NCI-H748 treated with DMSO at 0.1 percent for 48 hours (cell line): ENCODE data around the gene PRKCH.

Experiments used
- DNase-seq: peaks from one replicate; lab custom pipeline; 2025; lab: John Stamatoyannopoulos, UW

The PRKCH gene

DNA sequence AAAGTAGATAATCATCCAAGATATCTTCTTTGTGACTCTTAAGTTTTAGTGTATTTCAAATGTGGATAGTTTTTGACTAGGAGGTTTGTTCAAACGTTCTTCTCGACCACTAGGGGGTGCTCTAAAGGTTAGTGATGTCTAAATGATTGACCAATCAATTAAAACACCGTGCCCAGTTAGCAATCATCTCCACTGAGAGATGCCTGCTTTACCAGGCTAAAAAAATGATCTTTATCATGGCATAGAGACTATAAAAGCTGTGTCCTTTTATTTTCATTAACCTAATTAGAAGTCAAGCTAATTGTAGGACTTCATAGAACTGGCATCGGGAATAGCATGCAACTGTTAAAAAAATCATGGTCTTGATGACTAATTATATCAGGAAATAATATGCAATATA lies 153.9 kb downstream of the PRKCH start:
- peak; percentile 75 for DNase-seq

DNA sequence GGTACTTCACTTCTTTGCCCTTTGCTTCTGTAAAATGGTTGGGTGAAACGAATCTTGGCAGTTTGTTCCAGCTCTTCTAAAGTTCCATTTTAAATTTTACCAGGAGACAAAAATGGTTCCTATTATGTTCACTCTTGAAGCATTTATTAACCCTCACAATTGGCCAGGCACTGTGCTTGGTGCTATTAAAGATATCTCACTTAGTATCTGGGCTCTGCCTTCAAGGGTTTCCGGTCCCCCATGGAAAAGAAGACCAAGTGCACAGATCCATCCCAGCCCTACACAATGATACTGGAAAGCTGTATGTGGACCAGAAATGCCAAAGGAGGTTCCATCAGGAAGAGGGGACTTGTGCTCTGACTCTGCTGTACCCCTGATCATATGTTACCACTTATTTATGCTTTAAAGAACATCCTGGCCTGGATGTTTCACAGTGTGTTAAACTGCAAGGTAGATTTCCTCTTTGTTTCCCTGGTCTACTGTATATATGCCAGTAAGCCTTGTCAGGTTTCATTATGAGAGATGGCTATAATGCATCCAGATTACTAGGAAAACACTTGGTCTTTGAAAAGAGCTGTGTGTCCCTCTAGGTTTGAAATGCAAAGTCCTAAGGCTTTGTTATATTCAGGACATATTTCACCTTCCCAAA lies 154.8 kb downstream of the PRKCH start:
- DNase-seq: no peak

DNA sequence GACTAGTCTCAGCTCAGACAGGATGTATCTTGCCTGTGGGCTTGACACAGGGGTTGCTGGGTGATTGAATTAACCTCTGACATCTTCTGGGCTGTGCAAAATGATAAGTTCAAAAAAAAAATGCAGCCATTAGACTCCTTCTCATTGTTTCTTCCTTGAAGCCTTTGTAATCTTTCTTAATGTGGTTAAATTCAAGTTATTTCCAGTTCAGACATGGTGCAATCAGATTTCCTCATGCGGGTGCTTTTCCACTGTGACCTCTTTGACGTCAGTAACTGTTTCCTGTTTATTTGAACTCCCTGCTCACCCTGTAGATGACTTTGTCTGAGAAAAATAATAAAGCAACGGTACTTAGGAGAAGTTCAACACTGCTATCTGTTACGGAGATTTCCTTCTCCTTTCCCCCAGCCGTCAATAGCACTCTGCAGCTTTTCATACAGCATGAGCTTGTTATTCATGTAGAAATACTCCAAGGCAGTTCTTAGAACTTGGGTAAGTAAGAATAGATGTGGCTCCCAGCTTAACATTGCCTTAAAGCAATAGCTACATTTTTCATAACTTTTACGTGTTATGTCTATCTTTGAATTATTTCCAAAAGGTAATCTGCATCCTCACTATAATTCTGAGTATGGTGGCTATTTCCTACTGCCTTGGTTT lies 155.5 kb downstream of the PRKCH start:
- no peak for DNase-seq

DNA sequence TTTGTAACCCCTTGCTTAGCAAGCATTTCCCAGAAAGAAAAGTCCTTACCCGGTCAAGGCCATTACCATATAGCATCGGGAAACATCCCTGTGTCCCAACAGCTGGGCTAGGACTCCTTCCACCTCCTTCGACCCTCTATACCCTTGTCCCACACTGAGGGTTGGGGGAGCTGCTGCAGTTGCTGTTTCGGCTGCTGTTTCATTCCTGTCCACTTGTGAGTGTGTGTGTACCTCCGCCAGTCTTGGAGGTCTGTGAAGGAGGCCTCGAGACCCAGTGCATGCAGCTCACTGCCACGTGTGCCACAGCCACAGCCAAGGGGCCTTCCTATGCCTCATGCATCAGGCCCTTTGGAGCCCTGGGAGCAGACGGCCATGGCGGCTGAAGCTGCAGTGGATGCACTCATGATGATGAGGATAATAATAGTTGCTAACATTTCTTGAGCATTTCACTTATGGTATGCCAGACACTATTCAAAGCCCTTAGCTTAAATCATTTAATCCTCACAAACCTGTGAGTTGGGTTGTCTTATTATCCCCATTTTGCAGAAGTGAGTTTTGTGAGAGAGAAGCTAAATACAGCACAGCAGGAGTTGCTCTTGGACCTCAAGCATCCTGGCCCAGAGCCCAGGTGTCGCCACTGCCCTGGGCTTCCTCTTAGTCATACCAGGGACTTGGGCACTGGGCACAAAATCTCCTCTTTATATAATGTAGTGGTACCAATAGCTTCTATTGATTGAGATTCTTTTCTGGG lies 156.5 kb downstream of the PRKCH start:
- DNase-seq: no peak

DNA sequence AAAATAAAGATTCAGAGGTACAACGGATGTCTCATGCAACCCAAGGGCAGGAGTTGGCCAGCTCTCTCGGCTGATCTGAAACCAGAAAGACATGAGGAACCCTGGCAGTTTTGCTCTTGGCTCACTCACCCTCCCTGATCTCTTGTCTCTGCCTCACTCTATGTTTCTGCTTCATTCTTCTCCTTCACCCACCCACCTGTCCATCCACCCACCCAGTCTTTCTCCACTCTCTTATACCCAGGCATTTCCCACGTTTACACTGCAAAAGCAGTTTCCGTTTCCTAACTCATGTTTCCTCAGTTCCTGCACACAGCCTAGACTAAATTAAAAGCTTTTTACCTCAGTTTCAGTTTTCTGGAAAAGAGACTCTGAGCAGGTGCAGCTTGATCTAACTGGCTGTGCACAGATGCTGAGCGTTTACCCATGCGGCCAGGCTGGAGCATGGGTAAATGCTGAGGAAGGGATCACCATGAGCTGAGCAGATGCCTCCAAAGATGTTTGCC lies 157.6 kb downstream of the PRKCH start:
- no peak for DNase-seq

DNA sequence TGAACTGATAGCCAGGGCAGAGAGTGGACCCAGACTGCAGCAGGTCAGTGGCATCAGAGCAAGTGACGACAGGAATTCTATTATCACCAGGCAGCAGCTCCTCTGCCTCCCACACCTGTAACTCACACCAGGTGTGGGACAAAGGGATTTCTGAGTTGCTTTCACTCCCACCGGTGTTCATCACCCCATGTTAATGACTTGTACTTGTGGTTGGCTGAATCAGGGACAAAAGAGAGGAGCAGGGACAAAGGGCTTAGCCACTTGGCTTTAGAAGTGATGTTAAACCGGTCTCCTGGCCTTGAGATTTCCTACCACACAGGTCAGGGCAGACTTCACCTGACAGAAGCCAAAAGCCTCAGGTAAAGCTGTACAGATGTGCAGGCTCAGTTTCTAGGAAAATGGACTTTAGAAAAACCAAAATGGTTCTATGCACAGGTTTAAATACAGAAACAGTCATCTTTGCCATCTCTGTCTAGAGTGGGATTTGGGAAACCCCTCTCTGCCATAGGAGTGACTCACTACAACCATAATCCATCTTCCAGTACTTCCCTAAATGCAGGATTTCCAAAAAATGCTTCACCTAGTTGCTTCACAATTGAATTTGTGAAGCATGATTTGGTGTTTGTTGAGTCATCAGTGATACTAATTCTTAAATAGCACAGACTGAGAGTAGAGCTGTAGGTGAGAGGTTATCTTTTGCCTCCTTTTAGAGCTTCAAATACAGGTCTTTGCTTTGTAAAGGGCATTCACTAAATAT lies 158.5 kb downstream of the PRKCH start:
- no peak for DNase-seq

DNA sequence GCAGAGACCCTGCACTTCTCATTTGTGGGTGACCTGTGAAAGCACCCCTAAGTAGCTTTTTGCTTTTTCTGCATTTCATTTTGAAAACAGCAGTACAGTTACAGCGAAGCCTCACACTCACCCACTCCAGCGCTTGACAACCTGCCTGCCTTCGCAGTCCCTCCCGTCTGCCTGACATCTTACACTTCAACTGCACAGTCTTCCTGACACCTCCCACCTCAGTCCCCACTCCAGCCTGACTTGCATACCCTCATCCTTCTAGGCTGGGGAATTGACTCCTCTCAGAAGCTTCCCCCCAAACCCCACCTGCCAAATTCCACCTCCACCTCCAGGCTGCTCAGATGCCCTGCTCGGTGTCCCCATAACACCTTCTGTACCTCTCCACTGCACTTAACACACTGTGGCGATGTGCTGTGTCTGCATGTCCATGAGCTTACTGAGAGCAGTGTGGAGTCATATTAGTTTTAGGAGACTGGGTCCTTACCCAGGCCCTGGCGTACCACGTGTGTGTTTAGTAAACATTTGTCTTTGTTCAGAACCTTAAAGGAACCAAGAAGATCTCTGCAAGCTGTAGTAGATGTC lies 159.4 kb downstream of the PRKCH start:
- DNase-seq: no peak

DNA sequence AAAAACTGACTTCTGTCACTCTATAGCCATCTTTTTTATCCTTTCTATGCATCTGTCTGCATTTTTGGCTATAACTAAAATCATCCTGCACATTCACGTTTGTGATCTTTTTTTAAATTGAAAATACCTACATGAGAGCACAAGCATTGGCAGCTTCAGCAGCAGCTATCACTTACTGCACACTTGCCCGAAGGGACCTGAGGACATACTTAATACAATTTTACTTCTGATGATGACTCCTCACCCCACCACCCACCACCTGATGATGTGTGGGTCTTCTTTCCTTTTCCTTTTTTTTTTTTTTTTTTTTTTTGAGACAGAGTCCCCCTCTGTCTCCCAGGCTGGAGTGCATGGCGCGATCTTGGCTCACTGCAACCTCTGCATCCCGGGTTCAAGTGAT lies 160.3 kb downstream of the PRKCH start:
- no peak for DNase-seq

DNA sequence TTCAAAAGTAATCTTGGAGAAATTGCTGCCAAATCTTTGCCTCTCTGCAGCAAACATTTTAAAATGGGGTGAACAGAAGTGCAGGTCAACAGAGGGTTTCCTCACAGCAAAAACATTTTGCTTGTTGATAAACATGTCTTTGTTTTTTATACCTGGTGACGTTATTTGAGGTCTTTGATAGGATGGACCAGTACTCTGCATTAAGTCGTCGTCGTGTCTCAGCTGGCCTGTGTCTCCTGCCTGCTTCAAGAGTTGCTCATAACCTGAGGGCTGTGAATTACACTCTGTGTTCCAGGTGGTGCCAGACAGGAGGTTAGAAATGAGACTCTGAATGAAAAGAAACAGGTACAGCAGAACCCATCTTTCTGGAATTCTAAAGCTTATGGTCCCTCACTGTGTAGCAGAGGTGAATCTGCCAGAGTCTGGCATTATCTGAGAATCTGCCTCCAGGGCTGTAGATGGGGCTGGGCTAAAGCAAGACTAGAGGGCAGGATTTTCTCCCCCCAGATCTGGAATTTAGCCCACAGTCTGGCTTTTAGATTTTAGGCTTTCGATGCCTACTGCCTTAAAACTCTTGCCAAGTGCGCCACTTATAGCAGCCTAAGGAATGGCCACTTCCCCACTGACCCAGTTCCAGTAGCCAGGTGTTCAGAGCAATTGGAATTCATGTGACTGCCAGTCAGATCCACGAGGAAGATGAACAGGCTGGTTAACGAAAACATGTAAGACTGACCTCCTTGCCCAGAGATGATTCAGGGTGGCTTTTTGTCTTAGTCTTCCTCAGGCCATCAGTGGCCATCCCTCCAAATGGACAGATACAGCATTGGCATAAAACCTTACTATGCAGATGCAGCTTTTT lies 161.2 kb downstream of the PRKCH start:
- no peak for DNase-seq

DNA sequence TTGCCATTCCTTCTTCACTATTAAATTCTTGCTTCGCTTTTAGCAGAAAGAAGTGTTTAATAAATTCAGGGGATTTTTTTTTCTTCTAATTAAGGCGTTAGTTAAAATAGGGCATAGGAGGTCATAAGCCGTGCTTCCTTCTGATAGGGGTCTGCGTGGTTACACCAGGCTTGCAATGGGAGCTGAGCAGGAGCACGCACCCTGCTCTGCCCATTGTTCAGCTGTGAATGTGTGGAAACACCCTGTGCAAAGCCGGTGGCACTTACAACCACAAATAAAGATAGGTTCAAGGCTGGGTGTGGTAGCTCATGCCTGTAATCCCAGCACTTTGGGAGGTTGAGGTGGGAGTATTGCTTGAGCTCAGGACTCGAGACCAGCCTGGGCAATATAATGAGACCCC lies 162.1 kb downstream of the PRKCH start:
- no peak for DNase-seq

DNA sequence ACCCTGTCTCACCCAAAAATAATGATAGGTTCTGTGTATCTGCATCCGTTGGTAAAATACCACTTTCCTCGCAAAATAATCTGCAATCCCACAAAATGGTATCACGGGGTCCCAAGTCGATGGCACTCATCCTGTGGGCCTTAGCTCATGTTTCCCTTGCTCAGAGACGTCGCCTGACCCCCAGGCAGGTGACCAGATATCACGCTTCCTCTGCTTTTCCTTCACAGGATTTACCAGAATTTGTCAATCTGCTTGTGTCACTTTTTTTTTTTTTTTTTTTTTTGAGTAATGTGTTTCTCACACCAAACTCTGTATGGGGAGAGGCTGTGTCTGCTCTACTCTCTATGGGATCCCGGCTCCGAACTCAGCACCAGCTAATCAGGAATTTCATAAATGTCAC lies 162.7 kb downstream of the PRKCH start:
- DNase-seq: no peak

DNA sequence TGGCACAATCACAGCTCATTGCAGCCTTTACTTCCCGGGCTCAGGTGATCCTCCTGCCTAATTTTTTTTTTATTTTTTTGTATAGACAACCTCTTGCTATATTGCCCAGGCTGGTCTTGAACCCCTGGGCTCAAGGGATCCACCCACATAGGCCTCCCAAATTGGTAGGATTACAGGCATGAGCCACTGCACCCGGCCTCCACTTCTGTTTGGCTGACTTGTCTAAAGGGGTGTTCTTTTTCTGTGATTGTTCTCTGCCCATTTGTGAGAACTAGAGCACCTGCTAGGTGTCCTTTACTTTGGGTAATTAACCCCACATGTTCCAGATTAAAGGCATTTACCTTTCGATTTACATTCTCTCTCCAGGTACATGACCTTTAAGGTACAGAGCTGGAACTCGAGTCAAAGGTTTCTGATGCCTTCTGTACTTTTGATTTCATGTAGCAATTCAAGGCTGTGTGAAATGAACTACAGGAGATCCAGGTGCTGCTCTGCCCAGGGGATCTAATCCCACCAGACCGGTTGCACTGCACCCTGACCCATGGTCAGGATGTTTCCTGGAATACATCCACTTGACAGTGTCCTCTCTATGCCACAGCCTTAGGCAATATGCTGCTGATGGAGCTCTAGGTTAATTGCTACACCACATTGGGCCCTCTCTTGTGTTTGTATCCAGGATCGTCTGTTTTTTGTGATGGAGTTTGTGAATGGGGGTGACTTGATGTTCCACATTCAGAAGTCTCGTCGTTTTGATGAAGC lies 163.6 kb downstream of the PRKCH start:
- no peak for DNase-seq

DNA sequence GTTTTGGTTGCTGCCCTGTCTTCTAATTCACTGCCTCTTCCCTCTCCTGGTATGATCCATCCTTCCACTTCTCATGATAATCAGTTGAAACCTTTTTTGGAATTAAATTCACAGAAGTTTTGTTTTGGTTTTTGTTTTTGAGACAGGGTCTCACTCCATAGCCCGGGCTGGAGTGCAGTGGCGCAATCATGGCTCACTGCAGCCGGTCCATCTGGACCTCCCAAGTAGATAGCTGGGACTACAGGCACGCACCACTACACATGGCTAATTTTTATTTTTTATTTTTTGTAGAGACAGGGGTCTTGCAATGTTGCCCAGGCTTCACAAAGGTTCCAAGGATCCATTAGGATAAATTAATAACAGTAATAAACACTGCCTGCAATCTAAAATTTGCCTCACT lies 164.3 kb downstream of the PRKCH start:
- no peak for DNase-seq

DNA sequence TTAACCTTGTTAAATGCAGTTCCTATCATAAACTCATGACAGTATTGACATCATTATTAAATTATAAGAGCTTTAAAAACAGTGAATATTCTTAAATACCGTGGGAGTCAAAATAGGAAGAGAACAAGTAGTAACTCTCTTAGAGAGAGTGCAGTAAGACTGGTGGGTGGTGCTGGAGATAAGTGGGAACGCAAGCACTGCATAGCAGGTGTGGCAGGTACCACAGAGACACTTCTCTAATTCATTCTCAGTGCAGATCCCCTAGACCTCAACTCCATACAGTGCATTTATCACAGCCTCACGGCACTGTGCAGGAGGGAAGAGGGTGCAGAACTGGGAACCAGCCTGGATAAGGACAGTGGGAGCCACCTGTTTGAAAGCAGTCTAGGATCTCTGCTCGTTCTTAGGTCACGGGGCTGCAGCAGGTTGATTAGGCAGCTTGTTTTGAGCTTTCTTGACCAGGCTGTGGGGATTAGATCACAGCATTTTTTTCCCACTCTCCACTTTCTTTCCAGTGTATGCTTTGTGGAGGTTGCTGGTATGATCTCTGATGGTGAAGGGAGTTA lies 165.6 kb downstream of the PRKCH start:
- DNase-seq: no peak

DNA sequence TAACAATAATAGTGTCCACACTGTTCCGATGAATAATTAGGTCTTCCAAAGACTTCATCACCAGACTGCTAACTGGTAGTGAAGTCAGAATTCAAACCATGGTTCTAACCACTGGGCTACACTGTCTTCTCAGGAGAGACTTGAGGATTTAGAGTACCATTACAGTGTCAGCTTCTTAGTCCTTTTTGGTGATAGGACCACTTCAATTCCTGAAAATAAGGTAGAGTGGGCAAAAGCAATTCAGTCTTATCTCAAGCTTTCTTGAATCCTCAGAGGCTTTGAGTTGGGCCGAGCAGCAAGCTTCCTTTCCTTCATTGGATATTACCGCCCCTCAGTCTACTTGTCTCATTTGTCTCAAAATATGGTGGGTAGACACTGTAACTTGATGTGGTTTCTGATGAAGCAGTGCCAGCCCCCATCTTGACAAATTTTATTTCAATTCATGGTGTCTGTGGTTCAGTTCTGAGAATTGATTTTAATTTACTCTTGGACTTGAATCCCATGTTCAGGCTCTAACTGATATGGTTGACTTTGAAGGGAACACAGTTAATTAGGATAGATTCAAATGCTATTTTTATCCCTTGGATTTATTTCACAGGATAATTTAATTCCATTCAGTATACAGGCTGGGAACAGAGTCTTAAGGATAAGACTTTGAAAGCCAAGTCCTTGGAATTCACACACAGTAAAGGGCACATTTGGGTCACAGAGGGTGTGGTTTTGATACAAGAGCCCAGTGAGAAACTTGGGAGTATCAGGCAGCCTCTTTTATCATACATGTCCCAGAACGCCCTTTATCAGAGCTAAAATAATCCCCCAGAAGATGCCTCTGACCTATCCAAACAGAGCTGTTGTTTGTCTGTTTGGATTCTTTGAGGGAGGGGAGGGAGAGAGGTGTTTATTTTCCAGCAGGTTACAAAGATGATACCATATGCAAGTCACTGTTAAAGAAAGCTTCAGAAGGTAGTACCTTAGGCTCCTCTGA lies 167.3 kb downstream of the PRKCH start:
- DNase-seq: no peak

DNA sequence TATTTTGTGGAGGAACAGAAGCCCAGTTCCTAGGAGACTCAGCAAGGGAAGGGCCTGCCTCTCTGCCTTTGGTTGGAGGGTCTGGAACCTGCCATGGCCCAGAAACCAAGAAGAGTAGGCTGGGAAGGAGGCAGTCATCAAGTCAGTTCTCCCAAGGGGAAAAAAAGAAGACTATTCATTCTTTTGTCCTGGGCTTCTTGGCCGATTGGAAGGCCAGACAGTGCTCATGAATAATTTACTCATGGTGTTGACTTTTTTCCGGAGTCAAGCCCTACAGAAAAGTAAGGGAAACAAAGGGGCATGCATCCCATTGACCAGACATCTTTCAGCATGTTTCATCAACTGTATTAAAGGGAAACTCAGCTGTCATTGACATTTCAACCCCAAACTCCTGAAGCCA lies 168.1 kb downstream of the PRKCH start:
- no peak for DNase-seq

DNA sequence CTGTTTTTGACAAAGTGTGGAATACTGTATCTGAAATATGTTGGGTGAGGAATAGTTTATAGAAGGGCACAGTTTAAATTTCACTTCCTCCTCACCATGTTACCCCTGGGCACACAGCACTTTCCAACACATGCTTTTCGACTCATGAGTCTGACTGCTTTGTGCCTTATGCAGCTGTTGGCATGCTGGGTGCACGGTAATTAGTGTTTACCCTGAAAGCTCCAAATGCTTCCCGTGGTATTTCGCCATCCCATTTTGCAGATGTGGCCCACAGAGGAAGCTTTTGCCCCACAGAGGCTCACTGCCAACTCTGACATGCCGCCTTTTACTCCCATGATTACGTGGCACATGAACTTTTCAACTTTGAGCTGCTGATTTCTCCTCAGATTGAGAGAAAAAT lies 168.6 kb downstream of the PRKCH start:
- no peak for DNase-seq

DNA sequence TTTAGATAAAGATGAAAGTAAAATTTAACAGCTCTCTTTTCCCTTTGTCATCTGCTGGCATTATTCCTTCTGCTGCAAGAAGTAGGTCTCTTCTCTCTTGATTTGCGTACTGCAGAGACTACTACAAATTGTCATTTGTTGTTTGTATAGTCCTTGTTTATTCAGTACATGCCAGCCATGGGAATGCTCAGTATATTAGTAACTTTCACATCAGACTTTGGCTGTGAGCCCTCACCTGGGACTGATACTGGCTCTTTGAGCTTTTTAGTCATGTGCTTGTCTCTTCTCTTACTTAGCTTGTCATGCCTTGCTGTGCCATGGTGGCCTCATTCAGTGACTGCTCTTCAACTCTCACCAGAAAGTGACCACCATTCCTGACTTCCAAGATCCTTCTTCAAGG lies 169.8 kb downstream of the PRKCH start:
- DNase-seq: no peak
